K562 (cell line): ENCODE data around the gene FRMD5. TPM values are rescaled to one million over a fixed set of nuclear protein-coding genes. Genes with fewer than 3 reads are reported as not detected.

Experiments
- ATAC-seq: fragments of 200-7000 bp; cut with Tn5 transposase; 3 replicates; pipeline ENCODE4 v1.9.1; 2020; ENCODE audit warnings: moderate library complexity
- BruUV-seq: library from RNA; stranded (reverse); fragments of 400-500 nt; replicated peaks from 2 replicates; lab custom pipeline; 2021; lab: Mats Ljungman, UMichigan
- CTCF ChIA-PET: fragments of 300-600 bp; formaldehyde crosslinking; extraction: SDS; loops from one replicate; lab custom pipeline; 2021; ENCODE audit warnings: low intra/inter-chr PET ratio; lab: Yijun Ruan, JAX
- POLR2A ChIA-PET: fragments of 300-600, 350-650 bp; sonication (Branson Sonifier 250); formaldehyde crosslinking; extraction: SDS; loops from one replicate; lab custom pipeline; 2021; ENCODE audit warnings: antibody characterized with exemption, inconsistent platforms; lab: Yijun Ruan, JAX
- DNase-seq, 4 experiments: peaks; one replicate each; pipeline versions ENCODE4 v3.0.0 to v3.0.0-alpha.2; 2011 to 2018; ENCODE audit warnings: low spot score in 3 of 4, mixed read lengths in 3 of 4; ENCODE audit errors: extremely low read depth in 1 of 4
- FAIRE-seq: peaks from 2 replicates; lab custom pipeline; 2011; peaks lifted over from hg19 to GRCh38; lab: Jason Lieb, UNC
- H2AFZ ChIP-seq: 2 replicates; pipeline ENCODE4 v1.6.0; 2011; ENCODE audit warnings: low read depth, low read length, control low read depth, inconsistent platforms
- H3K27ac ChIP-seq: fragments of 200-600 bp; 3 replicates; pipeline ENCODE4 v1.8.0; 2011; ENCODE audit warnings: low read depth, mild to moderate bottlenecking, control low read depth, inconsistent platforms, low read length, moderate library complexity, mixed read lengths; ENCODE audit errors: extremely low read depth
- H3K27me3 ChIP-seq, 2 experiments: fragments of 300-600 bp in 1 of 2; 2 replicates in 1 of 2; 3 replicates in 1 of 2; pipeline versions ENCODE4 v1.6.0 to v1.8.0; 2011; ENCODE audit warnings: inconsistent platforms in 2 of 2, low read length in 2 of 2, mild to moderate bottlenecking in 1 of 2, mixed read lengths in 1 of 2, moderate library complexity in 1 of 2; ENCODE audit not compliant: control insufficient read depth in 2 of 2, insufficient read depth in 2 of 2
- H3K36me3 ChIP-seq: fragments of 300-600 bp; 3 replicates; pipeline ENCODE4 v1.8.0; 2011; ENCODE audit warnings: mild to moderate bottlenecking, low read length, inconsistent platforms; ENCODE audit not compliant: control insufficient read depth, insufficient read depth
- H3K4me1 ChIP-seq, 2 experiments: fragments of 200-600 bp in 1 of 2; replicated peaks in 1 of 2; 2 replicates in 1 of 2; 3 replicates in 1 of 2; pipeline versions ENCODE4 v1.5.1 to v1.8.0; 2011; ENCODE audit warnings: inconsistent platforms in 2 of 2, low read length in 2 of 2, mild to moderate bottlenecking in 1 of 2, mixed read lengths in 1 of 2, moderate library complexity in 1 of 2; ENCODE audit not compliant: control insufficient read depth in 2 of 2, insufficient read depth in 2 of 2
- H3K4me2 ChIP-seq: 2 replicates; pipeline ENCODE4 v1.6.1; 2011; ENCODE audit warnings: low read length, control low read depth, inconsistent platforms, mixed read lengths; ENCODE audit not compliant: insufficient read depth
- H3K4me3 ChIP-seq: fragments of 200-600 bp; sonication (generic), shearing (Covaris generic); 2 replicates; pipeline ENCODE4 v1.5.1; 2016; ENCODE audit warnings: control low read depth, inconsistent platforms
- H3K79me2 ChIP-seq: fragments of 200-600 bp; 3 replicates; pipeline ENCODE4 v1.8.0; 2011; ENCODE audit warnings: low read length, inconsistent platforms; ENCODE audit not compliant: control insufficient read depth, insufficient read depth
- H3K9ac ChIP-seq, 2 experiments: 2 replicates each; pipeline versions ENCODE4 v1.6.0 to v1.6.1; 2011; ENCODE audit warnings: low read depth in 2 of 2, low read length in 2 of 2, control low read depth in 1 of 2, inconsistent platforms in 1 of 2, mild to moderate bottlenecking in 1 of 2, mixed read lengths in 1 of 2; ENCODE audit not compliant: insufficient read depth in 1 of 2
- H3K9me1 ChIP-seq: one replicate; pipeline ENCODE4 v1.6.0; 2011; ENCODE audit warnings: inconsistent platforms, mild to moderate bottlenecking, low read length, moderate library complexity; ENCODE audit not compliant: control insufficient read depth, insufficient read depth
- H3K9me3 ChIP-seq: replicated peaks from 2 replicates; pipeline ENCODE4 v1.5.1; 2011; ENCODE audit warnings: low read depth, low read length, inconsistent platforms; ENCODE audit not compliant: control insufficient read depth, insufficient read depth
- H4K20me1 ChIP-seq: replicated peaks from 2 replicates; pipeline ENCODE4 v1.6.1; 2011; ENCODE audit warnings: low read length, inconsistent platforms, mixed read lengths; ENCODE audit not compliant: control insufficient read depth, insufficient read depth
- C11orf30 ChIP-seq: fragments of 450-650 bp; IDR thresholded peaks from 2 replicates; pipeline ENCODE4 v1.6.1; 2016; ENCODE audit warnings: low read depth, mild to moderate bottlenecking
- FOXA3 ChIP-seq, 2 experiments: fragments of 450-650 bp in 1 of 2; sonication (generic) in 1 of 2; formaldehyde crosslinking; IDR thresholded peaks in 1 of 2; conservative IDR thresholded peaks in 1 of 2; 2 replicates each; pipeline versions ENCODE4 v1.4.0 to v1.8.0; 2020 to 2022; ENCODE audit warnings: mild to moderate bottlenecking in 2 of 2, missing genetic modification reagents in 1 of 2
- MAFG ChIP-seq: fragments of 450-650 bp; conservative IDR thresholded peaks from 2 replicates; pipeline ENCODE4 v1.6.1; 2016; ENCODE audit warnings: missing genetic modification characterization, missing compliant biosample characterization
- NFE2 ChIP-seq: IDR thresholded peaks from 2 replicates; pipeline ENCODE4 v1.6.1; 2014; ENCODE audit warnings: antibody characterized with exemption, low read depth
- NFIC ChIP-seq: fragments of 450-650 bp; IDR thresholded peaks from 2 replicates; pipeline ENCODE4 v1.6.1; 2017; ENCODE audit warnings: mild to moderate bottlenecking, inconsistent platforms
- NFIX ChIP-seq: fragments of 250-450 bp; sonication (Bioruptor Pico); IDR thresholded peaks from 2 replicates; pipeline ENCODE4 v1.4.0; 2020; ENCODE audit warnings: low read depth, mild to moderate bottlenecking, moderate library complexity
- POLR3A ChIP-seq: IDR thresholded peaks from 2 replicates; pipeline ENCODE4 v1.6.1; 2011; ENCODE audit warnings: borderline replicate concordance, mild to moderate bottlenecking, moderate library complexity; ENCODE audit not compliant: insufficient read length, insufficient read depth; ENCODE audit errors: extremely low read depth
- RHOXF2B ChIP-seq: fragments of 250-450 bp; sonication (Bioruptor Pico); conservative IDR thresholded peaks from 2 replicates; pipeline ENCODE4 v1.5.1; 2021
- SMAD1 ChIP-seq: fragments of 150-350 bp; IDR thresholded peaks from 2 replicates; pipeline ENCODE4 v1.6.1; 2014; ENCODE audit warnings: low read length, low read depth; ENCODE audit not compliant: partially characterized antibody
- ZKSCAN3 ChIP-seq: fragments of 250-450 bp; sonication (Bioruptor Pico); IDR thresholded peaks from 2 replicates; pipeline ENCODE4 v1.4.0; 2020
- ZKSCAN8 ChIP-seq: fragments of 200-800 bp; sonication (Bioruptor generic); IDR thresholded peaks from 2 replicates; pipeline ENCODE4 v1.6.1; 2016; ENCODE audit warnings: missing genetic modification characterization, missing compliant biosample characterization
- ZNF316 ChIP-seq: fragments of 450-650 bp; IDR thresholded peaks from 2 replicates; pipeline ENCODE4 v1.6.1; 2016
- ZNF75A ChIP-seq: fragments of 450-650 bp; formaldehyde crosslinking; IDR thresholded peaks from 2 replicates; pipeline ENCODE4 v1.4.0; 2020; ENCODE audit warnings: mild to moderate bottlenecking
- WGBS: fragments of 100-300 bp; shearing (Covaris generic); methylation state at CpG from one replicate; pipeline ENCODE4 v1.1.6; 2016; ENCODE audit warnings: low coverage, mixed read lengths; ENCODE audit not compliant: insufficient coverage; ENCODE audit errors: missing lambda C conversion rate; 5-methylcytosine and 5-hydroxymethylcytosine counted together
- in situ Hi-C: fragments of 300-500 bp; cut with MboI; formaldehyde crosslinking; loops from 4 replicates; pipeline ENCODE4 v1.15.0; 2018; ENCODE audit warnings: inconsistent platforms, mixed read lengths
- intact Hi-C: fragments of 100-400 bp; cut with micrococcal nuclease; formaldehyde crosslinking; loops from 2 replicates; pipeline ENCODE4 v1.14.2; 2022
- polyA plus RNA-seq, 8 experiments: library from polyadenylated mRNA; depleted of rRNA in 4 of 8; stranded (reverse) in 5 of 8; unstranded in 3 of 8; fragments of >200 nt; fragmentation: Nextera tagmentation in 2 of 8; fragmentation: Illumina TruSeq in 1 of 8; extraction: Ambion mirVana in 2 of 8; extraction: Trizol in 1 of 8; gene quantifications; 2 replicates each; pipeline versions ENCODE4 v1.2.1 to v1.2.3, GENCODE V29; 2011 to 2014; ENCODE audit warnings: inconsistent platforms in 1 of 8, missing spikeins in 1 of 8
- total RNA-seq, 7 experiments: library from RNA; depleted of rRNA in 6 of 7; stranded (reverse); fragments of >200 nt in 6 of 7; fragmentation: Illumina TruSeq in 2 of 7; extraction: Trizol in 2 of 7; gene quantifications; 2 replicates each; pipeline versions ENCODE4 v1.2.1 to v1.2.3, GENCODE V29; 2011 to 2021; ENCODE audit warnings: low replicate concordance in 1 of 7

The FRMD5 gene
- total and polyA plus RNA-seq, 9 of the 15 experiments (the other 6 are each of a cell fraction or from before 2014, with no cell fraction given), result 0.13 to 0.38 TPM; not detected in 7

GRCh38 chr15:44029003-44029402 lies 166.1 kb downstream of the FRMD5 start:
- no TSS peak for BruUV-seq
- Histone ChIP-seq H3K9me3 (no peaks in the 10 kb centered on the region), H3K36me3 (no peaks in the 10 kb centered on the region), H2AFZ (no peak overlapping the region), H3K79me2 (no peaks in the 10 kb centered on the region), H4K20me1 (no peaks in the 10 kb centered on the region), H3K4me3 (no peak overlapping the region), H3K4me1 (no peaks in the 10 kb centered on the region), H3K9ac (no peak overlapping the region), H3K4me2 (no peak overlapping the region), H3K9me1 (no peaks in the 10 kb centered on the region), H3K27ac (no peak overlapping the region), H3K27me3 (no peaks in the 10 kb centered on the region; a peak in 3 of 5 replicates)
- ATAC-seq (no peak), DNase-seq (no peak), FAIRE-seq (no peak)
- intact Hi-C loops (no loop called here), in situ Hi-C loops (no loop called here)
- CTCF ChIA-PET, result no interaction called here
- POLR2A ChIA-PET, result no interaction called here
- no peak for TF ChIP-seq ZNF75A (CRISPR knock-in tag)
- peak; percentile 97 for TF ChIP-seq NFIX
- peak; percentile 87 for TF ChIP-seq SMAD1
- peak; percentile 99 for TF ChIP-seq NFIC
- 0% methylated on average over 2 of the region's 2 CpGs for WGBS

- Histone ChIP-seq H2AFZ (no peak overlapping the region), H3K27me3 (no peaks in the 10 kb centered on the region; a peak in 3 of 5 replicates), H3K9ac (no peak overlapping the region), H3K36me3 (no peaks in the 10 kb centered on the region), H4K20me1 (no peaks in the 10 kb centered on the region), H3K4me1 (no peaks in the 10 kb centered on the region), H3K9me1 (no peaks in the 10 kb centered on the region), H3K4me3 (no peak overlapping the region), H3K4me2 (no peak overlapping the region), H3K9me3 (no peaks in the 10 kb centered on the region), H3K27ac (no peak overlapping the region), H3K79me2 (no peaks in the 10 kb centered on the region)
- no TSS peak for BruUV-seq
- ATAC-seq (peak; percentile 58; the same call in 1 of the 3 replicates), DNase-seq (peak in 1 of 4 experiments; percentile 6), FAIRE-seq (peak; percentile 26)
- POLR2A ChIA-PET, result no interaction called here
- CTCF ChIA-PET, result no interaction called here
- no peak for TF ChIP-seq ZKSCAN8 (CRISPR knock-in tag)
- no peak for TF ChIP-seq FOXA3 (CRISPR knock-in tag; conservative IDR thresholded peaks at IDR 0.05 in 1 of 2, IDR thresholded peaks at IDR 0.05 in 1 of 2)
- TF ChIP-seq POLR3A, result no peak
- TF ChIP-seq NFE2, result peak; percentile 48; the same call in 1 of the 2 replicates
- TF ChIP-seq ZNF316, result peak; percentile 20; the same call in 1 of the 2 replicates
- TF ChIP-seq RHOXF2B (CRISPR knock-in tag), result no peak
- TF ChIP-seq C11orf30, result peak; percentile 53
- peak; percentile 27; the same call in 1 of the 2 replicates for TF ChIP-seq MAFG
- no peak for TF ChIP-seq ZKSCAN3
- in situ Hi-C loops, result no loop called here
- WGBS, result 0% methylated on average over 1 of the region's 1 CpG
- intact Hi-C loops, result no loop called here
These were observed 166.7 kb downstream of the FRMD5 start for GRCh38 chr15:44028349-44028748.
